A673 (cell line): ENCODE data around the gene MXD1.

Experiments used
- CTCF ChIP-seq: fragments of 300-800, 200-600 bp; sonication (generic); conservative IDR thresholded peaks from 2 replicates; pipeline ENCODE4 v1.5.1; 2017; ENCODE audit warnings: low read depth, mild to moderate bottlenecking, antibody characterized with exemption, low read length, moderate library complexity, mixed read lengths
- EZH2 ChIP-seq: fragments of 200-600 bp; sonication (generic); IDR thresholded peaks from 2 replicates; pipeline ENCODE4 v1.6.1; 2017; ENCODE audit warnings: borderline replicate concordance, low read depth, mild to moderate bottlenecking, mixed read lengths, antibody characterized with exemption, low read length; ENCODE audit not compliant: poor library complexity, severe bottlenecking

GRCh38 chr2:69937968-69938367 is 23.1 kb downstream of the MXD1 start:
- TF ChIP-seq CTCF (no peak), EZH2 (no peak)
